ENCODE data around the gene POLE2.
"Not testable (repeated sequence)": the region's sequence is repeated elsewhere in the genome, so short reads cannot be mapped to it uniquely, and the experiment has no call there.

Gene POLE2

GRCh38 chr14:49687942-49688700 lies at the start of gene POLE2:
Gene POLE2, minus strand, starts transcription at chr14:49688214. Its CDS starts 11 bp downstream, at chr14:49688203.
- peak; percentile 63 to 82 for DNase-seq

- DNase-seq: not testable (repeated sequence)
Observed at GRCh38 chr14:49735669-49736068, 47.7 kb upstream of the POLE2 start.

GRCh38 chr14:49733836-49734235 lies 45.8 kb upstream of the POLE2 start:
- DNase-seq: no peak

- no peak for DNase-seq
Observed at GRCh38 chr14:49732896-49733295, 44.9 kb upstream of the POLE2 start.

- no peak for DNase-seq
Observed at GRCh38 chr14:49727171-49727570, 39.2 kb upstream of the POLE2 start.

- DNase-seq: not testable (repeated sequence)
Observed at GRCh38 chr14:49721733-49722435, 33.9 kb upstream of the POLE2 start.

GRCh38 chr14:49720744-49721143 lies 32.7 kb upstream of the POLE2 start:
- DNase-seq: no peak

GRCh38 chr14:49710993-49711392 lies 23.0 kb upstream of the POLE2 start:
- not testable (repeated sequence) for DNase-seq

- not testable (repeated sequence) for DNase-seq
Observed at GRCh38 chr14:49704471-49704870, 16.5 kb upstream of the POLE2 start.

GRCh38 chr14:49703965-49704364 lies 16.0 kb upstream of the POLE2 start:
- peak in 1 of 2 experiments; percentile 38 for DNase-seq

- DNase-seq: no peak
Observed at GRCh38 chr14:49702725-49703124, 14.7 kb upstream of the POLE2 start.

GRCh38 chr14:49693735-49694124 lies 5.7 kb upstream of the POLE2 start:
- DNase-seq: not testable (repeated sequence)

- peak; percentile 53 to 65 for DNase-seq
Observed at GRCh38 chr14:49692811-49693734, 5.1 kb upstream of the POLE2 start, which contains the start of gene KLHDC1. Gene KLHDC1, plus strand, starts transcription at chr14:49693120. Its CDS starts 75 bp downstream, at chr14:49693195.

- no peak for DNase-seq
Observed at GRCh38 chr14:49692193-49692757, 4.3 kb upstream of the POLE2 start.

GRCh38 chr14:49691031-49691430 lies 3.0 kb upstream of the POLE2 start:
- DNase-seq: no peak

GRCh38 chr14:49688701-49689030 lies 652 bp upstream of the POLE2 start:
- no peak for DNase-seq

- DNase-seq: no peak
Observed at GRCh38 chr14:49686425-49686824, 1.6 kb downstream of the POLE2 start.

- no peak for DNase-seq
Observed at GRCh38 chr14:49679271-49679670, 8.7 kb downstream of the POLE2 start.

GRCh38 chr14:49677643-49678042 lies 10.4 kb downstream of the POLE2 start:
- no peak for DNase-seq

GRCh38 chr14:49673586-49673985 lies 14.4 kb downstream of the POLE2 start:
- DNase-seq: no peak

GRCh38 chr14:49670475-49670874 lies 17.5 kb downstream of the POLE2 start:
- DNase-seq: no peak

- DNase-seq: no peak
Observed at GRCh38 chr14:49659526-49660455, 28.2 kb downstream of the POLE2 start.
